GM23338 (cell line): ENCODE measurements around the gene MEGF8. TPM values are rescaled to one million over a fixed set of nuclear protein-coding genes. Genes with fewer than 3 reads are reported as not detected.
A peak's percentile ranks its signal among the peaks of the same experiment; 100 is the strongest.

Experiments used
- ATAC-seq: fragments of 200-7000 bp; cut with Tn5 transposase; 3 replicates; pipeline ENCODE4 v1.9.1; 2020
- DNase-seq: peaks from one replicate; pipeline ENCODE4 v3.0.0-alpha.2; 2015; ENCODE audit warnings: low spot score
- H2AFZ ChIP-seq: fragments of 200-600 bp; sonication (generic); 2 replicates; pipeline ENCODE4 v1.8.0; 2016; ENCODE audit warnings: antibody characterized with exemption, mild to moderate bottlenecking, moderate library complexity
- H3F3A ChIP-seq: fragments of 200-600 bp; sonication (generic); replicated peaks from 2 replicates; pipeline ENCODE4 v1.8.0; 2017; ENCODE audit warnings: antibody characterized with exemption, mixed run types, low read depth
- H3K27ac ChIP-seq: fragments of 200-600 bp; sonication (generic); 2 replicates; pipeline ENCODE4 v1.6.1; 2016; ENCODE audit warnings: low read depth
- H3K27me3 ChIP-seq: fragments of 200-600 bp; sonication (generic); 2 replicates; pipeline ENCODE4 v1.8.0; 2016; ENCODE audit warnings: mild to moderate bottlenecking, mixed run types, moderate library complexity; ENCODE audit not compliant: insufficient read depth
- H3K36me3 ChIP-seq: fragments of 200-600 bp; sonication (generic); 2 replicates; pipeline ENCODE4 v1.8.0; 2016; ENCODE audit warnings: mild to moderate bottlenecking; ENCODE audit not compliant: insufficient read depth
- H3K4me1 ChIP-seq: fragments of 200-600 bp; sonication (generic); 2 replicates; pipeline ENCODE4 v1.8.0; 2016; ENCODE audit warnings: mild to moderate bottlenecking, moderate library complexity; ENCODE audit not compliant: insufficient read depth
- H3K4me2 ChIP-seq: fragments of 200-600 bp; sonication (generic); 2 replicates; pipeline ENCODE4 v1.7.1; 2017; ENCODE audit warnings: mixed run types
- H3K4me3 ChIP-seq: fragments of 200-600 bp; sonication (generic); 2 replicates; pipeline ENCODE4 v1.6.1; 2016; ENCODE audit warnings: mixed run types
- H3K79me2 ChIP-seq: fragments of 200-600 bp; sonication (generic); replicated peaks from 2 replicates; pipeline ENCODE4 v1.8.0; 2017; ENCODE audit warnings: mild to moderate bottlenecking; ENCODE audit not compliant: insufficient read depth
- H3K9me2 ChIP-seq: fragments of 200-600 bp; sonication (generic); 2 replicates; pipeline ENCODE4 v1.8.0; 2017; ENCODE audit not compliant: insufficient read depth
- H4K20me1 ChIP-seq: fragments of 200-600 bp; sonication (generic); replicated peaks from 2 replicates; pipeline ENCODE4 v1.8.0; 2017; ENCODE audit warnings: mild to moderate bottlenecking; ENCODE audit not compliant: insufficient read depth
- H3K27ac Mint-ChIP-seq: 2 replicates; pipeline ENCODE4 v1.8.0; 2020; ENCODE audit warnings: inconsistent platforms, mild to moderate bottlenecking, moderate library complexity, mixed read lengths
- H3K27me3 Mint-ChIP-seq: 3 replicates; pipeline ENCODE4 v1.8.0; 2022; ENCODE audit warnings: low read depth, mild to moderate bottlenecking, moderate library complexity, mixed read lengths, inconsistent platforms; ENCODE audit not compliant: insufficient read depth, poor library complexity
- H3K36me3 Mint-ChIP-seq: 3 replicates; pipeline ENCODE4 v1.8.0; 2021; ENCODE audit warnings: low read depth, mild to moderate bottlenecking, inconsistent platforms, moderate library complexity, mixed read lengths
- H3K4me1 Mint-ChIP-seq: 3 replicates; pipeline ENCODE4 v1.8.0; 2020; ENCODE audit warnings: mild to moderate bottlenecking, inconsistent platforms, mixed read lengths
- H3K4me3 Mint-ChIP-seq: 3 replicates; pipeline ENCODE4 v1.8.0; 2021; ENCODE audit warnings: moderate library complexity, mild to moderate bottlenecking, inconsistent platforms, mixed read lengths
- H3K9me3 Mint-ChIP-seq: 3 replicates; pipeline ENCODE4 v1.8.0; 2020; ENCODE audit warnings: moderate library complexity, mild to moderate bottlenecking, inconsistent platforms, mixed read lengths
- CREB1 ChIP-seq: fragments of 250-450 bp; sonication (Bioruptor Pico); IDR thresholded peaks from 2 replicates; pipeline ENCODE4 v1.5.0; 2020; ENCODE audit warnings: low read depth, mild to moderate bottlenecking, moderate library complexity
- CTCF ChIP-seq, 2 experiments: fragments of 200-600 bp in 1 of 2; sonication (generic) in 1 of 2; conservative IDR thresholded peaks; 2 replicates each; pipeline versions ENCODE4 v1.5.1 to v1.6.1; 2016 to 2017; ENCODE audit warnings: antibody characterized with exemption in 2 of 2, low read depth in 2 of 2, mild to moderate bottlenecking in 2 of 2, moderate library complexity in 1 of 2
- EZH2 ChIP-seq: fragments of 200-600 bp; sonication (generic); IDR thresholded peaks from one replicate; pipeline ENCODE4 v1.8.0; 2017; ENCODE audit warnings: antibody characterized with exemption, mild to moderate bottlenecking, low read depth; ENCODE audit not compliant: unreplicated experiment
- EZH2phosphoT487 ChIP-seq: fragments of 200-600 bp; sonication (generic); IDR thresholded peaks from one replicate; pipeline ENCODE4 v1.8.1; 2018; ENCODE audit warnings: antibody characterized with exemption; ENCODE audit not compliant: unreplicated experiment
- JUNB ChIP-seq: IDR thresholded peaks from one replicate; pipeline ENCODE4 v1.6.1; 2016; ENCODE audit warnings: antibody characterized with exemption; ENCODE audit not compliant: unreplicated experiment
- NANOG ChIP-seq: IDR thresholded peaks from 2 replicates; pipeline ENCODE4 v1.6.1; 2016; ENCODE audit warnings: antibody characterized with exemption, borderline replicate concordance
- POLR2AphosphoS5 ChIP-seq: IDR thresholded peaks from 2 replicates; pipeline ENCODE4 v1.6.1; 2016; ENCODE audit warnings: antibody characterized with exemption, low read depth
- STAT1 ChIP-seq: IDR thresholded peaks from one replicate; pipeline ENCODE4 v1.6.1; 2016; ENCODE audit warnings: antibody characterized with exemption; ENCODE audit not compliant: unreplicated experiment
- ZNF114 ChIP-seq: fragments of 250-450 bp; sonication (Bioruptor Pico); IDR thresholded peaks from 2 replicates; pipeline ENCODE4 v1.5.0; 2020; ENCODE audit warnings: mild to moderate bottlenecking, moderate library complexity
- polyA plus RNA-seq: library from polyadenylated mRNA; unstranded; fragments of >200 nt; fragmentation: Nextera tagmentation; extraction: Ambion mirVana; gene quantifications from 2 replicates; pipeline ENCODE4 v1.2.1, GENCODE V29; 2016
- total RNA-seq: library from RNA; depleted of rRNA; stranded (reverse); fragments of >200 nt; shearing (Covaris generic); gene quantifications from 2 replicates; pipeline ENCODE4 v1.2.3, GENCODE V29; 2014

MEGF8 gene
- total and polyA plus RNA-seq, 2 experiments from 2014 or later: 6.2 to 40.5 TPM

- no peaks in the 10 kb centered on the region for H3K9me2 ChIP-seq
- DNase-seq: no peak
- H3K4me2 ChIP-seq: peak overlapping the region; percentile 82
- H2AFZ ChIP-seq: no peak overlapping the region
- peaks cover 32% of the 10 kb centered on the region for H3K4me1 ChIP-seq
- peak overlapping the region; percentile 96 for H3K4me3 ChIP-seq
- H3K4me3 Mint-ChIP-seq: peak overlapping the region; percentile 69; the same call in 1 of the 3 replicates
- peaks cover 23% of the 10 kb centered on the region for H3F3A ChIP-seq
- no peak for ATAC-seq
- no peak overlapping the region for H3K27ac Mint-ChIP-seq
- peaks cover 6% of the 10 kb centered on the region for H3K36me3 Mint-ChIP-seq
- H3K36me3 ChIP-seq: 0 out of 2 replicates have a peak, but pooled peaks cover 4% of the 10 kb centered on the region
- H4K20me1 ChIP-seq: no peaks in the 10 kb centered on the region; the same call in 1 of the 2 replicates
- TF ChIP-seq CREB1 (no peak), ZNF114 (CRISPR knock-in tag) (no peak), JUNB (no peak), STAT1 (no peak), EZH2phosphoT487 (no peak)
- H3K9me3 Mint-ChIP-seq: no peaks in the 10 kb centered on the region
- H3K27me3 ChIP-seq: no peaks in the 10 kb centered on the region
- peaks cover 20% of the 10 kb centered on the region for H3K79me2 ChIP-seq
- peaks cover 24% of the 10 kb centered on the region for H3K27me3 Mint-ChIP-seq
- H3K4me1 Mint-ChIP-seq: peaks cover 43% of the 10 kb centered on the region
- H3K27ac ChIP-seq: no peak overlapping the region
Observed at GRCh38 chr19:42282819-42283187, 42.6 kb upstream of the MEGF8 start.

GRCh38 chr19:42283188-42284065, 42.0 kb upstream of the MEGF8 start:
- Histone ChIP-seq H3K4me2 (peak overlapping the region; percentile 82), H3K27me3 (no peaks in the 10 kb centered on the region)
- TF ChIP-seq STAT1: no peak
- no peak for TF ChIP-seq EZH2
- TF ChIP-seq NANOG: no peak
- no peak for TF ChIP-seq ZNF114 (CRISPR knock-in tag)
- TF ChIP-seq CTCF (conservative IDR thresholded peaks at IDR 0.05; ENCODE audit: low read depth in 2 of 2): no peak
- peak; percentile 51 for TF ChIP-seq CREB1
- peak; percentile 61 for TF ChIP-seq POLR2AphosphoS5
- TF ChIP-seq JUNB: no peak

More at GRCh38 chr19:42283188-42284065, 42.0 kb upstream of the MEGF8 start:
- DNase-seq (peak; percentile 98), ATAC-seq (peak; percentile 30)
- no peaks in the 10 kb centered on the region for H3K9me2 ChIP-seq
- peaks cover 23% of the 10 kb centered on the region for H3F3A ChIP-seq
- Mint-ChIP-seq H3K27me3 (peaks cover 25% of the 10 kb centered on the region), H3K36me3 (peaks cover 8% of the 10 kb centered on the region), H3K9me3 (no peaks in the 10 kb centered on the region), H3K4me1 (peaks cover 39% of the 10 kb centered on the region), H3K27ac (no peak overlapping the region), H3K4me3 (no peak overlapping the region)
- peak overlapping the region; percentile 61 for H3K4me3 ChIP-seq
- H3K36me3 ChIP-seq: 0 out of 2 replicates have a peak, but pooled peaks cover 4% of the 10 kb centered on the region
- no peak overlapping the region for H3K27ac ChIP-seq
- no peak overlapping the region for H2AFZ ChIP-seq
- peaks cover 20% of the 10 kb centered on the region for H3K79me2 ChIP-seq
- H3K4me1 ChIP-seq: peaks cover 32% of the 10 kb centered on the region
- H4K20me1 ChIP-seq: no peaks in the 10 kb centered on the region; the same call in 1 of the 2 replicates
